HG02852 (cell line): ENCODE data around the gene STYXL1.

Experiments used
- ATAC-seq: cut with Tn5 transposase; IDR thresholded peaks from one replicate; pipeline ENCODE4 v1.9.1; 2021; ENCODE audit warnings: mild to moderate bottlenecking, moderate library complexity; ENCODE audit not compliant: unreplicated experiment

The STYXL1 gene

GRCh38 chr7:75981453-75982305, 66.1 kb downstream of the STYXL1 start:
- no peak for ATAC-seq

DNA sequence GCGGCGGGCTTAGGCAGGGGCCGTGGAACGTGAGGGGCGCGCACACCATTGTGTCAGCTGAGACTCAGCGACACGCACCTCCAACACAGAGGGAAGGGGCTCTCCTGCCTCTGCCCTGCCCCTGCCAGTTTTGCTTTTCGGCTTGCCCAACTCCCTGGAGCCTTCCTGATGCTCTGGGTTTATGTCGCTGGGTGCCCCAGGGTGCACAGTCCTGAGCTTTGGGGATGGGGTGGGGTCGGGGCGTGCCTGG, 66.7 kb downstream of the STYXL1 start:
- ATAC-seq, result no peak

DNA sequence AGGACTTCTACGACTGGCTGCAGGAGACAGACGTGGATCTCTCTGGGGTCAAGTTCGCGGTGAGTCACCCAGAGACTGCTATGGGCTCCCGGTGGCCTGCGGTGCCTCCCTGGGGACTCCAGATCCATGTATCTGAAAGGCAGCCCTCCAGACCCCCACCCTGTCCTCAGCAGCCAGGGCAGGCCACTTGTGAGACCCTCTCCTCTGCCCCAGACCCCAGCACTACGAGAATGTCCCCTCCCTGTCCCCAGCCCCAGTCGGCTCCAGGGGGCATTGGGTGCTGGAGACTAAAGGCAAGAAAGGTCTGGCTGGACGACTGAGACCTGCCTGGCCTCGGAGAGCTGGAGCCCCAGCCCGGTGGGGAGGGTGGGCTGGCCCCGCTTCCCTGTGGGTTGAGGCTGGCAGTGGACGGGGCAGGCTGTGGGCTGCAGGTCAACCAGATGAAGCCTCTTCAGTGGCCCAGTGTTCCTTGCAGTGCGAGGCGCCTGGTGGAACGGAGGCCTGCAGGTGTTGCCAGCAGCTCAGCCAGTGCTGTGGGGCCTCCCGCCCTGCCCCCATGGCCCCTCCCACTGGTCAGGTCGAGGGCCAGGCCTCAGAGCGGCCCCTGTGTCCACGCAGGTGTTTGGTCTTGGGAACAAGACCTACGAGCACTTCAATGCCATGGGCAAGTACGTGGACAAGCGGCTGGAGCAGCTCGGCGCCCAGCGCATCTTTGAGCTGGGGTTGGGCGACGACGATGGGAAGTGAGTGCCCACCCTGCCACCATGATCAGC, 67.2 kb downstream of the STYXL1 start:
- ATAC-seq, result no peak

GRCh38 chr7:75979759-75980429, 67.9 kb downstream of the STYXL1 start:
- ATAC-seq, result no peak

- no peak for ATAC-seq
Observed at GRCh38 chr7:75977743-75978142, 70.1 kb downstream of the STYXL1 start.

DNA sequence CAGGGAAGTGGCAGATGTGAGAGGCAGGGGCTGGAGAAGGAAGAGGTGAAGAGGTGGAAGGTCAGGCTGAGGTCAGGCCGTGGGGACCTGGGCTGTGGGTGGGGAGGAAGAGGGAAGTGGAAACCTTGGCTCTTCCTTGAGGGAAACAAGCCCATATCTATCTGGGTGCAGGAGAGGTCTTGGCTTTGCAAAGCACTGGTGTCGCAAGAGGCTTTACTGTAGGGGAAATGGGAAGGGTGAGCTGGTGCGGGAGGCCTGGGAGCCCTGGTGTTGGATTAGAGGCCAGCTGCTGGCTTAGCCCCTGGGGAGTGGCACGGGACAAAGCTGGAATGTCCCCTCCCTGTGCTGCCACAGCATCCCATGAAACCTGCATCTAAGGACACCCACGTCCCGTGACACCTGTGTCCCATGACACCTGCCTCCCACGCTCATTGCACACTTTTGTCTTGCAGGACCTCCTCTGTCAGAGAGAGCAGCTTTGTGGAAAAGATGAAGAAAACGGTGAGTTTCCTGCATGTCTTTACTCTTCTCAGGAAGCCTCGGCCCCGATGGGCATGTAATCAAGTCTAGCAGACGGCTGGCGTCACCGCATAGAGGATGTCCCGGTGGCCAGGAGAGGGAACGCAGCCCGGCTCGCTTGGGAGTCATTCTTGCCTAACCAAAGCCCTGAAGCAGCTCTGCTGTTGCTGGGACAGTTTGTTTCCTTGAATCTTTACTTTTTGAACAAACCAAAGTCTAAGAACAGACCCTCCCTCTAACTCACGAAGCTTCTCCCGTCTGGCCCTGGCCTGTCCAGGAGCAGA, 75.6 kb downstream of the STYXL1 start:
- ATAC-seq, result no peak

- ATAC-seq, result no peak
Observed at GRCh38 chr7:75971309-75971960, 76.4 kb downstream of the STYXL1 start.

- no peak for ATAC-seq
Observed at GRCh38 chr7:75969704-75970498, 77.9 kb downstream of the STYXL1 start.

GRCh38 chr7:75969182-75969581, 78.6 kb downstream of the STYXL1 start:
- ATAC-seq, result no peak

GRCh38 chr7:75968561-75969001, 79.2 kb downstream of the STYXL1 start:
- no peak for ATAC-seq

DNA sequence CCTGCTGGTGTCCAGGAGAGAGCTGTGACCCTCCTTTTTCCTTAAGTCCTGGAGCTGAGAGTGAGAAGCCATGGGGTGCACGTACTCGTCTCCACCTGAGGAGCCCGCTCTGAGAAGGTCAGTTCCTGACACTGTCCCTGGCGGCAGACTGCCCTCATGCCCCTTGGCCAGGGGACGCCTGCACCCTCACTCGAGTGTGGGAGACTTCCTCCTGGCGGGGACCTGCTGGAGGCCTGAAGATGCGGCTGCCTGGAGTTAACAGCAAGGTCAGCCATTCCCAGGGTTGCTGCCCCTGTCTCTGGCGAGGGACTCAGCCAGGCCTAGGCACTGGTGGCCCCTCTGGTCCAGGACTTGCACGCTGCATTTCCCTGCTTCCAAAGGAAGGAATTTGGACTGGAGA, 79.8 kb downstream of the STYXL1 start:
- ATAC-seq, result no peak

GRCh38 chr7:75967487-75967997, 80.3 kb downstream of the STYXL1 start:
- no peak for ATAC-seq

GRCh38 chr7:75967055-75967454, 80.7 kb downstream of the STYXL1 start:
- ATAC-seq, result no peak

DNA sequence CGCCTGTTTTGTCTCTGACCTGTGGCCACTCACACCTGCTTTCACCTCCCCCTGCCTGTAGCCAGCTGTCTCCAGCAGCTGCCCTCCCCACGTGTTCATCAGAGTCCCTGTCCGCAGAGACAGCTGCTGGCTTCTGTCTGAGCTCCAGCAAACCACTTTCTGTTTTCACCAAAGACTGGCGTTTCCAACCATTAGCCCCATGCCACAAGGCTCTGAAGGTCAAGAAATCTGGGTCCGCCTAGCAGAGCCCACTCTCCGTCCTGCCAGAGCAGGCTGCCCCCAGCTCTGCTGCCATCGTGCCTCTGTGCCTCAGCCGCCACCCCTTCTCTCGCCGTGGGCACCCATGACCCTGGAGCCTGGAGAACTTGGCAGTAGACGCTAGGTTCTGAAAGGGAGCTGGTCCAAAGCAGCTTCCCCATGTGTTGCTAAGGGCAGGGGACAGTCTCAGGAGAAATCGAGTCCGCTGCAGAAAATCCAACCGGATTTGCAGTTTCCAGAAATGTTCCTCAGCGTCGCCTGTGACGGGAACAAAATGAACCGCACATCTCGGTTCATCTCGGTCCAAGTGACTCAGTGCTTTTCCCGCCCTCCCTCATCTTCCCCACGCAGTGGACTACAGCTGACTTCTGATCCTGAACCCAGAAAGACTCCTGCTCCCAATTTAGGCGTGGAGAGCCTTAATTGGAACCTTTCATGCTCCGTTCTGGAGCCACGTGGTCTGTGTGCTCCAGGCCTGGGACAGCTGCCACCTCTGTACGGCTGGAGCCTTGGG, 81.4 kb downstream of the STYXL1 start:
- ATAC-seq, result no peak

DNA sequence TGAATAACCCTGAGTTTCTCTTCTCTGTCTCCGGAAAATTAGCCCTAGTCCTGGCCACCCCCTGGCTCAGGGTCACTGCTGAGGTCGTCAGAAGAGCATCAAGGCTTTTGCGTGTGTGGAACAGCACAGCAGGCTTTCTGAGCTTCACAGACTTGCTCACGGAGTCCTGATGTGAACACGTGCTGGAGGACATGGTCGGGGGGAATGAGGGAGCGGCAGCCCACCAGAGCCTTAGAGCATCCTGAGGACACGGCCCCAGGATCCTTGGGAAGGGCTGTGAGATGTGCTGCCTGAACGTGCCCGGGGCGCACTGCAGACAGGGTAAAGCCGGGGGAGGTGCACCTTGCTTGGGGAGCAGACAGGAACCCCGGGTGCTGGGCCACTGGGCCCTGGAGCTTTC, 82.2 kb downstream of the STYXL1 start:
- ATAC-seq, result no peak

- no peak for ATAC-seq
Observed at GRCh38 chr7:75963381-75963995, 84.3 kb downstream of the STYXL1 start.

- no peak for ATAC-seq
Observed at GRCh38 chr7:75962607-75963380, 85.0 kb downstream of the STYXL1 start.

DNA sequence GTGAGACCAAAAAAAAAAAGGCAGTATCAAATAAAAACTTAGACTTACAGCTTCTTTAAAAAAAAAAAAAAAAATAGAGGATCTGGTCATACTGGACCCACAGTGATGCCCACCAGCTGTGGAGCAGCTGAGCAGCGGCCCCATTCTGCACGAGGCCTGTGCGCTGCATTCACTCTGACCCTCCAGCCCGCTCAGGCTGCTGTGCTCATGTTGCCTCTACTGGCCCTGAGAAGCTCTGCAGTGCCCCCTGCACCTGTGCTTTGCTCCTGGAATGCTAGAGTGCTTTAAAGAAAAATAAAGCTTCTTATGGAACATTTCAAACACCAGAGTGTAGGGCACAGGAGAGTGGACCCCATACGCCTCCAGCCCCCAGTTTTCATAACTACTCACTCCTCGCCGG, 86.6 kb downstream of the STYXL1 start:
- no peak for ATAC-seq
